AG09309 (cell line): ENCODE measurements around the gene HAPLN3.
A peak's percentile ranks its signal among the peaks of the same experiment; 100 is the strongest.

ENCODE experiments used
- DNase-seq: peaks from one replicate; pipeline ENCODE4 v3.0.0-alpha.2; 2010; ENCODE audit warnings: low read depth
- H3K4me3 ChIP-seq: 2 replicates; pipeline ENCODE4 v1.5.1; 2011; ENCODE audit warnings: mild to moderate bottlenecking, low read depth, low read length, moderate library complexity; ENCODE audit not compliant: control insufficient read depth
- TF ChIP-seq, protein P1 (sequence below): IDR thresholded peaks from 2 replicates; pipeline ENCODE4 v1.5.1; 2011; ENCODE audit warnings: mild to moderate bottlenecking, low read depth, low read length, inconsistent platforms; ENCODE audit not compliant: insufficient read depth, control insufficient read depth; ENCODE audit errors: missing control alignments

The HAPLN3 gene

DNA sequence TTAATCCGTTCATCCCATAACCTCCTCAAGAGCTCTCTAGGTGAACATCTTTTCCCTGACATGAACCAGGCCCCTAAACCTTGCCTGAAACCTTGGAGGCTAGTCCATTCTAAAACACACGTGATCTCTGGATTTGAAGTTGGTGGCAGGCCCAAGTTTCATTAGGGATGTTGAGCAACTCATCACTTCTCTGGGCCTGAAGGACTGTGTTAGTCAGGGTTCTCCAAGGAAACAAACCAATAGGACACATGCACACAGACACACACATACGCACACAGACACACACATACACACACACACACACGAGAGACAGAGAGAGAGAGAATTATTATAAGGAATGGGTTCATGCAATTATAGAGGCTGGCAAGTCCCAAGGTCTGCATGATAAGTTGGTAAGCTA is 60.2 kb downstream of the HAPLN3 start:
- H3K4me3 ChIP-seq = no peak overlapping the region
- DNase-seq = peak; percentile 38
- TF ChIP-seq, protein P1, sequence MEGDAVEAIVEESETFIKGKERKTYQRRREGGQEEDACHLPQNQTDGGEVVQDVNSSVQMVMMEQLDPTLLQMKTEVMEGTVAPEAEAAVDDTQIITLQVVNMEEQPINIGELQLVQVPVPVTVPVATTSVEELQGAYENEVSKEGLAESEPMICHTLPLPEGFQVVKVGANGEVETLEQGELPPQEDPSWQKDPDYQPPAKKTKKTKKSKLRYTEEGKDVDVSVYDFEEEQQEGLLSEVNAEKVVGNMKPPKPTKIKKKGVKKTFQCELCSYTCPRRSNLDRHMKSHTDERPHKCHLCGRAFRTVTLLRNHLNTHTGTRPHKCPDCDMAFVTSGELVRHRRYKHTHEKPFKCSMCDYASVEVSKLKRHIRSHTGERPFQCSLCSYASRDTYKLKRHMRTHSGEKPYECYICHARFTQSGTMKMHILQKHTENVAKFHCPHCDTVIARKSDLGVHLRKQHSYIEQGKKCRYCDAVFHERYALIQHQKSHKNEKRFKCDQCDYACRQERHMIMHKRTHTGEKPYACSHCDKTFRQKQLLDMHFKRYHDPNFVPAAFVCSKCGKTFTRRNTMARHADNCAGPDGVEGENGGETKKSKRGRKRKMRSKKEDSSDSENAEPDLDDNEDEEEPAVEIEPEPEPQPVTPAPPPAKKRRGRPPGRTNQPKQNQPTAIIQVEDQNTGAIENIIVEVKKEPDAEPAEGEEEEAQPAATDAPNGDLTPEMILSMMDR = no peak

DNA sequence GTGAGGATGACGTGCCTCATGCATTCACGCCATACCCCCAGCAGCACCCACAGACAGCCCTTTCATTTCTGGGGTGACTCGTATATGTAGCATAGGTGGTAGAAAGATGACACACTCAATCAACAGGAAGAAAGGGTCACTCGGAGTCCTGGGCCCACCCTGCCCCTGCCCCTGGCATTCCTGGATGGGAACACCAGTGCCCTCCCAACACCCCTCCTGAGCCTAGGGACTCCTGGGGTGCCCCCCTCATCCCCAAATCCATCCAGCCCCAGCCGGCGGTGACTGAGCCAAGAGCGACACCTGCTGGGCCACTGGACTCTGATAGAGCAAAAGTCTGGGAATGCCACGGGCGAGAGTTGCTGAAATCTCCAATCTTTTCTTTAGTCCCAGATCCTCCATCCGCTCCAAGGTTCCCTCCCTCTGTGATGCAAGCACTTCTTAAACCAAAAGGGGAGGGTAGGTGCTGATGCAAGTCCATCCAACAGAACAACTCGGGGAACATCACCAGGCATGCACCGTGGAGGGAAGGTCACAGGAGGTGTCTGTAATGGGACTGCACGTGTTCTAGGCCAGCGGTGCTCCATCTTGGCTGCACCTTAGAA is 61.0 kb downstream of the HAPLN3 start:
- peak; percentile 16 for DNase-seq
- H3K4me3 ChIP-seq = no peak overlapping the region
- TF ChIP-seq, protein P1 = peak; percentile 85

DNA sequence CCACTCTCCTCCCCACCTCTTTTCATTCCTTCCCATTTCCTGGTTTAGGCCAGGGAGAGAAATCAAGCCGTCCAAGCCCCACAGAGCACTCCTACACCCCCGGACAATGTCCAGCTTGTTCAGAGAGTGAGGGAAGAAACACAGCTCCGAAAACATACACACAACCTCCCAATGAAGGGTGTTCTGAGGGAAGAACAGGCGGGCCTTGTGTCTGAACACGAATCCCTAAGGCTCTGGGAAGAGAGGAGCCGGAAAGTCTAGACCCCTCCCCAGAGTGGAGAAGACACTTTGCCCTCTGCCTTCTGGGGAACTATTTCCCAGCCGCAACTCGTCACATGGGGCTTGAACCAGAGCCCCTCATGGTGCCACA is 61.6 kb downstream of the HAPLN3 start:
- no peak for DNase-seq
- H3K4me3 ChIP-seq = no peak overlapping the region
- TF ChIP-seq, protein P1 = no peak

DNA sequence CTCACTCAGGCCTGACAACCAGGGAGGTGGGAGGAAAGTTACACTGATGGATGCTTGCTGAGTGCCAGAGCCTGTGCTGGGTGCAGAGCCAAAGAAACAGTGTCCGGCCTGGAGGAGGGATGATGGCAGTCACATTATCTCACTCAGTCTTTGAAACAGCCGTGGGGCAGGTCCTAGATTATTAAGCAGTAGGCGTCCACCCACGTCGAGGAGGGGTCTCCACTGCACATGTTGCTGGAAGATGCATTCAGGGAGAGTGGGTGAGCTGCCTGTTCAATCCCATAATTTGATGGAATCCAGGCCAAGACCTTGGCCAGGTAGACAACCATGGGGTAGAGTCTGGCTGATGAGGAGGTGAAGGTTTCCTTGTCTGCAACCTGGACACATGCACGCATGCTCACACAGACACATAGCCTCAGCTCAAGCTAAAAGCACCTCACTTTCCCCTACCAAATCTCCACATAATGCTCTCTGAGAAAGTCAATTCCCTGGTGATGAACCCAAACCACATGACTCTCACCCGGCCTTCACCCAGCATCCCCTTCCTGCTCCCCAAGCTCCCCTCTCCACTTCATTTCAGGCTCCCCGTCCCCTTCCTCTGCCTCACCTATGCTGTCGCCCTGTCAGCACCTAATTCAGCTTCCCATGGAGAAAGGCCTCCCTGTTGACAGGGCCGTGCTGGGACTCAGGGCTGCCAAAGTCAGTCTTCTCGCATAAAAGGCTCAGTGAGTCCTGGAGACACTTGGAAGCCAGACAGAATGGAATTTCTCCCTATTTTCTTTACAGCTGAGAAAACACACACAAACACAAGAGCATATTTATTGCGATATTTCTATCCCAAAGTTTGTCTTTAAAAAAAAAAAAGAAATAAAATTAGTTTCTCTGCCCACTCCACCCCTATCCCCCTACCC is 62.3 kb downstream of the HAPLN3 start:
- TF ChIP-seq, protein P1 = no peak
- DNase-seq = no peak
- no peak overlapping the region for H3K4me3 ChIP-seq

DNA sequence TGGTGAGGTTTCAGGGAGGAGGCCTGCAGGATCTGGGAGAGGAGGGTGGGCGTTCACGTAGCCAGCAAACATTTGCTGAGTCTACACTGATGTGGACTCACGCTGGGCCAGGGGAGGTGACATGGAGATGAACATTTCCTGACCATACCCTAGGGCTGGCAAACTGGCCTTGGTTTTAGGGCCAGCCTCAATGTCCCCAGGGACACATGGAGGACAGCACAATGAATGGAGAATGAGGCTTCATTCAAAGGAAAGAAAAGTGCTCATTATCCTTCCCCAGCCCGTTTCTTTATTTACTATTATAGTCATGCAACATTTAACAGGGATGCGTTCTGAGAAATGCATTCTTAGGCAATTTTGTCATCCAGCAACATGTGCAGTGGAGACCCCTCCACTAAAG is 65.3 kb downstream of the HAPLN3 start:
- TF ChIP-seq, protein P1 = no peak
- no peak for DNase-seq
- H3K4me3 ChIP-seq = no peak overlapping the region

DNA sequence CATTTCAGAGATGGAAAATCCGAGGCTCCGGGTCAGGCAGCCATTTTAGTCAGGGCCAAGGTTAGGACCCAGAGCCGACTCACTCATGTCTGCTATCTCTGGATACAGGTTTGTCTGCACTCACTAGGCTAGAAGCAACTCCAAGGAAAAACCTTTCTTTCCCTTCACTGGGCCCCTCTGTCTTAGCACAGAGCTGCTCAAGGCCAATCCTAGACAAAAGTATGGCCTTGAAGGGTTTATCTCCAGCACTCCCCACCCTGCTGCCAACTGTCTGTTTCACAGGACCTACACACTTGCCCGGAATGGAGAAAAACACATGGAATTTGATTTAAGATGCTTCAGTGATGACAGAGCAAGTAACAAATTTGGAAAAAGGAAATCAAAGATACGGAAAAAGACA is 66.6 kb downstream of the HAPLN3 start:
- TF ChIP-seq, protein P1 = no peak
- no peak overlapping the region for H3K4me3 ChIP-seq
- peak; percentile 5 for DNase-seq
